Muscle of arm (tissue), 14 donors: ENCODE results near the gene NOTO. TPM values are rescaled to one million over a fixed set of nuclear protein-coding genes. Genes with fewer than 3 reads are reported as not detected.
"Not testable (repeated sequence)": the region's sequence is repeated elsewhere in the genome, so short reads cannot be mapped to it uniquely, and the experiment has no call there.

Experiments used
- DNase-seq: peaks from one replicate; pipeline ENCODE4 v3.0.0-alpha.2; 2013
- long read RNA-seq, 11 donors: transcript quantifications; one replicate each; lab custom pipeline, GENCODE V29; 2026
- polyA plus RNA-seq, 12 donors: library from polyadenylated mRNA; unstranded; fragments of 120-200 nt; gene quantifications; one replicate each; pipeline ENCODE4 v1.2.1, GENCODE V29; 2013; ENCODE audit not compliant: insufficient read length in 12 of 12

Gene NOTO, protein sequence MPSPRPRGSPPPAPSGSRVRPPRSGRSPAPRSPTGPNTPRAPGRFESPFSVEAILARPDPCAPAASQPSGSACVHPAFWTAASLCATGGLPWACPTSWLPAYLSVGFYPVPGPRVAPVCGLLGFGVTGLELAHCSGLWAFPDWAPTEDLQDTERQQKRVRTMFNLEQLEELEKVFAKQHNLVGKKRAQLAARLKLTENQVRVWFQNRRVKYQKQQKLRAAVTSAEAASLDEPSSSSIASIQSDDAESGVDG
- under 1 TPM in 3 of 12 donors, not detected in 9; 0.06 to 0.08 (median 0.07) TPM for polyA plus RNA-seq
- long read RNA-seq, donor 1: 0 reads
- long read RNA-seq, donor 2: 0 reads
- long read RNA-seq, donor 3: 0 reads
- long read RNA-seq, donor 4: 0 reads
- long read RNA-seq, donor 5: 0 reads
- long read RNA-seq, donor 6: 0 reads
- long read RNA-seq, donor 7: 0 reads
- long read RNA-seq, donor 8: 0 reads
- long read RNA-seq, donor 9: 0 reads
- long read RNA-seq, donor 10: 0 reads
- long read RNA-seq, donor 11: 0 reads

DNA sequence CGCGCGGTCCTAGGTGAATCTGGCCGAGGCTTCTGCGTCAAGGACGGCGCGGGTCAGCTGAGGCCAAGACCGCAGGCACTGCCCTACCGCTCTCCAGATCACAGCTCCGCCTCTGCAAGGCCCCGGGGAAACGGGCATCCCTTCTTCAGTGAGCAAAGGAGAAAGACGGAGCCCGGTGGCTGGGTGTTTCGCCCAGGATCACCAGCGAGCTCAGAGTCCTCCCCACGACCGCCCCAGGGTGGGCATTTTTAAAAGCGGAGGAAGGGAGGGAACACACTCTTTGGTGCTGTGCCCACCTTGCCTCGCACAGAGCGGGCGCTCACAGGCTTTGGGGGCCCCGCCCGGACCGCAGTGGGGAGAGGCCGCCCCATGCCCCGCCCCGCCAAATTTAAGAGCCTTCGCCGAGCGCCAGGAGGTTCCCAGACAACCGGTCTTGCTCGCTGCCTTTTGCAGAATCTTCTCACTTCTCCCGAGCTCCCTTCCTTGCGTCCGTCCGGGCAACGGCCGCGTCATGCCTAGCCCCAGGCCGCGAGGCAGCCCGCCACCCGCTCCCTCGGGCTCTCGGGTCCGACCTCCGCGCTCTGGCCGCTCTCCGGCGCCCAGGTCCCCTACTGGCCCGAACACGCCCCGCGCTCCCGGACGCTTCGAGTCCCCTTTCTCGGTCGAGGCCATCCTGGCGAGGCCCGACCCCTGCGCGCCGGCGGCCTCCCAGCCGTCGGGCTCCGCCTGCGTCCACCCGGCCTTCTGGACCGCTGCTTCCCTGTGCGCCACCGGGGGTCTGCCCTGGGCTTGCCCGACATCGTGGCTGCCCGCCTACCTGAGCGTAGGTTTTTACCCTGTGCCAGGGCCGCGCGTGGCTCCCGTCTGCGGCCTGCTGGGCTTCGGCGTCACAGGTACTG is at the start of gene NOTO:
Gene NOTO, plus strand, starts transcription at position 419 of the 899 bp plus-strand sequence. Its CDS starts 93 bp downstream, at position 512.
- DNase-seq: no peak

DNA sequence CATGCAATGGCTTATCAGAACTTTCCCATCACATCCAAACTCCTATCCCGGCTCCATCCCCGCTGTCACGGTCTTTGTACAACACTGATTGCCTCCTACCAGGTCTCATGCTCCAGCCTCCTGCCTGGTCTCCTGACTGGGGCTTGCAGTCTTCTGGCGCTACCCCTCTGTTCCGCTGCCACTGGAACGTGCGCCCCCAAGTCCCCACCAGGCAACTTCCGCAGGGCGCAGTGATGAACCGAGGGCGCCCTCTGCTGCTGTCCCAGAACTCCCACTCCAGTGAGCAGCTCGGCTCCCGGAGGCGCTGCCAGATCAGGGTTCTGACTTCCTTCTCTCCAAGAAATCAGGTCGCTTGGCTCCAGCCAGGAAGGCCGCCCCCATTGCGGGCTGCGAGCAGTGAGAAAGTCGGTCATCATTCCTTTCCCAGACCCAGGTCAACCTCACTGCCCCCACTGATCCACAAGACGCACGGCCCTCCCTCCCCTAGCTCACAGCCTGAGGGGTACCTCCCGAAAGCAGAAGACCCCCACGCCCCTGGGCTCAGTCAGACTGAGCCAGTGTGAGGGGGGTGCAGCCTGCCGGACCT is 45.7 kb upstream of the NOTO start:
- DNase-seq: peak; percentile 46

DNA sequence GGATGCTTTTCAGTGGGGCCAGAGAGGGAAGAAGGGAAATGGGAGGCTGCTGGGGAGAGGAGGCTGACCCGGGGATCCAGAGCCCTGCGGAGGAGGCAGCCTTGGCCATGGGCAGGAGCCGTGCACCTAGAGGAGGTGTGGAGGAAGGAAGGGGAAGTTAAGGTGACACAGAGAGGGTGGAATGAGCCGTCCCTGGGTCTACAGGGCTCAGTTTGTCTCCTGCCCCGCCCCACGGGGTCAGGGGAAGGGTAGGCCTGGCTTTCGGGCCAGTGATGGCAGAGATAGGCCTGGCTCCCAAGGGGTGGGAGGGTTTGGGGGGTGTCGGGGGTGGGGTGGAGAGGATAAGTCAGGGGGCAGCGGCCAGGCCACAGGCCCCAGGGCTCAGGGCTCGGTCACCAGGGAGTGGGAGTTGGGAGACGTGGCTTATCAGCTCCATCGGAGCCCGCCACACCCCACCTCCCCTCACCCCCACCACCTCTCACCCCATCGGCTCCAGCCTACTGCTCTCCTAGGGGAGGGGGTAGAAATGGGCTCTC is 39.5 kb upstream of the NOTO start:
- DNase-seq: no peak

DNA sequence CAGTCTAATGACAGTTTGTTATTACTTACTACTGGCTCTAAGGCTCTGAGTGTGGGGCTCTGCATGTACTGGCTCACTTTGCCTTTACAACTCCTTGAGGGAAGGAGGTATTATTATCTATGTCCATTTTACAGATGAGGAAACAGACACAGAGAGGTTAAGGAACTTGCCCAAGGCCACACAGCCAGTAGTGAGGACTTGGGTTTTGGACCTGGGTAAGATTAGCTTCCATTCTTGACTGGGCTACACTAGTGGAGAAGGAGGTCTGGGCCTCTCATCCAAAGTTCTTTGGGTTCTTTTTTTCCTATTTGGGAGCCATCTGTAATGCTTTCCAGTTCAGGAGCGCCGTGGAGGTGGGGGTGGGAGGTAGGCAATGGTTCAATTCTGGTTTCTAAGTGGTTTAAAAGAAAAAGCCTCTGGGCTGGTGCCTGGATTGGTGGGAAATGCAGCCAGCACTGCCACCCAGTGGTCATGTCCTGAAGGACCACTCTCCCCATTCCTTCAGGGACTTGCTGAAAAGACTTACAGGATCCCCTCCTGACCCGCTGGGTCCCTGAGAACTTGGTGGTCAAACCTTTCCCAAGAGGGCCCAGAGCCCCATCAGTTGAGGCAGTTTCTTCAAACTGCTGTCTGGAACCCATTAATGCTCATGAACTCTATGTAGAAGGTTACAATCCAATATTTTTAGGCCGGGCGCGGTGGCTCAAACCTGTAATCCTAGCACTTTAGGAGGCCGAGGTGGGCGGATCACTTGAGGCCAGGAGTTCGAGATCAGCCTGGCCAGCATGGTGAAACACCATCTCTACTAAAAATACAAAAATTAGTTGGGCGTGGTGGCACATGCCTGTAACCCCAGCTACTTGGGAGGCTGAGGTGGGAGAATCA is 38.6 kb upstream of the NOTO start:
- DNase-seq: peak; percentile 72

DNA sequence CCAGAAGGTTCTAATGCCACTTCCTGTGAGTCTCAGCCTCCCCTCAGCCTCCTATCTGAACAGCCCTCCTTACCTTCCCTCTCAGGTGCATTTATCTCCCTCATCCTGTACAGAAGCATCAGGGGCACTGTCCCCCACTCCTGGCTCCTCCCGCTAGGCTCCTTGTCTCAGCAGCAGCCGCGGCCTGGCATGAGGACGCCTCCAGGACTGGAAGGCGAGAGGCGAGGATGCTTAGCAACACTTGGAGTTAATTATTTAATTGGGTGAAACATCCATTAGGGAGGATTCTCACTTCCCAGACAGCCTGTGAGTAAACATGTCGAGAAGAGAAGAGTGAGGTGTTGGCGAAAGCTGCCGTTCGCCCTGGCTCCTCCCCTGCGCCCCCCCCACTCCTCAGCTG is 36.4 kb upstream of the NOTO start:
- not testable (repeated sequence) for DNase-seq

DNA sequence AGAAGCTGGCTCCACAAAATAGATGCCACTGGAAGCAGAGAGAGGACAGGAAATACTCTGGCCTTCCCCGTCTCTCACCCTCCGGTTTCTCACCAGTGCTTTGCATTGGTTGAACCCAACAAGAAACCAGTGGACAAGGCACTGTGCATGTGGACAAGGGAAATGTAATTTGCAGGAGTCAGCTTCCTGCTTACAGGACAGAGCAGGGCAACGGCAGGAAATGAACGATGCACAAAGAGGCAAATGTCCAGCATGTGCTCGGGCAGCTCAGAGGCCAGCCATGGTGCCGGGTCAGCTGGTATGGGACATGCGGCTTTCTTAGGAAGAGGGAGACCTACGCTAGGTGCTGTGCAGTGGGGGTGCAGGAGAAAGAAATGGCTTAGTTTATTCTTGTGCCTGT is 35.6 kb upstream of the NOTO start:
- DNase-seq: not testable (repeated sequence)

DNA sequence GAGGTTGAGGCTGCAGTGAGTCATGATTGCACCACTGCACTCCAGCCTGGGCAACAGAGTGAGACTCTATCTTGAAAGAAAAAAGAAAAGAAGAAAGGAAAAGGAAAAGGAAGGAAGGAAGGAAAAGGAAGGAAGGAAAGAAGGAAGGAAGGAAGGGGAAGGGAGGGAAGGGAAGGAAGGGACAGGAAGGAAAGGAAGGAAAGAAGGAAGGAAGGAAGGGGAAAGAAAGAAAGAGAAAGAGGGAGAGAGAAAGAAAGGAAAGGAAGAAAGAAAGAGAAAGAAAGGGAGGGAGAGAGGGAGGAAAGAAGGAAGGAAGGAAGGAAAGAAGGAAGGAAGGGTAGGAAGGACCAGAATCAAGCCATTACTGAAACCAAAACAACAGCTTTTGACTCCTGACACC is 34.0 kb upstream of the NOTO start:
- DNase-seq: not testable (repeated sequence)

DNA sequence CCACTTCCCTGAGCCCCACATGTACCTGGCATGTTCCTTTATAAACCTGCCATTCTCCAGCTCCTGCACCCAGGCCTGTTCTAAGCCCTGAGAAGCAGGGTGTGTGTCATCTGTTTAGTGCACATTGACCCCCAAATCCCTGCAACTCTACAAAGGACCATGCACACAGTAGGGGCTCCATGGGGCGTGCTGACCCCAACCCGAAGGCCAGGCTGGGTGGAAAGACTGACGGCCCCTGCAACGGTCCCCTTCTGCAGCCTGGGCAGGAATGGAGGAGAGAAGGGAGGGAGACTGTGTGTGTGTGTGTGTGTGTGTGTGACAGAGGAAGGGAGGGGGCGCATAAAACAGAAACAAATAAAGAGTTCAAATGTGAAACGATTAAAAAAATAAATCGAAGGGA is 32.0 kb upstream of the NOTO start:
- not testable (repeated sequence) for DNase-seq

DNA sequence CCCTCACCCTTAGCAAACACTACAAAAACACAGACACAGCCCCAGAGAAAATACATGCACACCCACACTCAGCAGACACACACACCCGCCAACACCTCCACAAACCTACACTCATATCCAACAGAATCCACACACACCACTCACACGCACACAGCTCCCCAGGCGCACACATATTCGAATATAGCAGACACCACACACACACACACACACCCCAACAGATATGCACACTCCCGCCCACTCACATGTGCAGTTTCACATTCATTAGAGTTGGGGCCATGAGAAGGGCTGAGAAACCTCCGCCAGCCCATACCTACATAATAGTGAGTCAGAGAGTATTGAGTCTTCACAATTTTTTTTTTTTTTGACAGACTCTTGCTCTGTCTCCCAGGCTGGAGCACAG is 29.4 kb upstream of the NOTO start:
- DNase-seq: no peak

DNA sequence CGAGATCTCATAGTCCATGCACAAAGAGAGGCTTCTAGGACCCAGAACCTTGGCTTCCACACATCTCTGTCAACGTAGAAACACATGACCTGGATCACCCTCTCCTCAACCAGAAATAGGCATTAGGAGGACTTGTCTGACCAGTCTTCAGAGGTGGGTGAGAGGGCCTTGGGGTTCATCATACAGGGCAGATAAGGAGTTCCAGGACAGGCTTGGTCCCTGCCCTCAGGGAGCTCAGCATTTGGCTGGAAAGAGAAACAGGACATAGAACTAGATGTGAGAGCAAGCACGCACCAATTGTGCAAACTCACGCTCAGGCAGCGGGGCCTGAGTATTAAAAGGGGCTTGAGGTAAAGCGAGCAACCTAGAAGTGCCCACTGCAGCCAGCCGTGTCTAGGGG is 28.6 kb upstream of the NOTO start:
- no peak for DNase-seq

DNA sequence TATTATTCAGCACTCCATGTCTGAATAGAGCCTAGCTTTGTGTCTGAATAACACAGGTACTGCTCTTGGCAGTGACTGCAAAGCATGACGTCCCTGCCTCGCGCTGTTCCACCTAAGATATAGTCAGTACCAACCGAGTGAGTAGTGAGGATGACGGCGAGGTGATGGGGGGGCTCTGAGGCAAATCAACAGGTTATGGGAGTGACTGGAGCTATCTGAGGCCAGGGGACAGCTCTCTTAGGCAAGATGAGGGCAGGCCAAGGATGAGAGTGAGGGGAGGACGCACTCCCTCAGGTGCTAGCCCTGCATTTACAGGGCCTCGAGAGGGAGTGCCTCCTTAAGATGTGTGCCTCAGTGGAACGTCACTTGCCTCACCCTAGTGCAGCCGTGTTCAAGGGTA is 28.1 kb upstream of the NOTO start:
- DNase-seq: no peak

DNA sequence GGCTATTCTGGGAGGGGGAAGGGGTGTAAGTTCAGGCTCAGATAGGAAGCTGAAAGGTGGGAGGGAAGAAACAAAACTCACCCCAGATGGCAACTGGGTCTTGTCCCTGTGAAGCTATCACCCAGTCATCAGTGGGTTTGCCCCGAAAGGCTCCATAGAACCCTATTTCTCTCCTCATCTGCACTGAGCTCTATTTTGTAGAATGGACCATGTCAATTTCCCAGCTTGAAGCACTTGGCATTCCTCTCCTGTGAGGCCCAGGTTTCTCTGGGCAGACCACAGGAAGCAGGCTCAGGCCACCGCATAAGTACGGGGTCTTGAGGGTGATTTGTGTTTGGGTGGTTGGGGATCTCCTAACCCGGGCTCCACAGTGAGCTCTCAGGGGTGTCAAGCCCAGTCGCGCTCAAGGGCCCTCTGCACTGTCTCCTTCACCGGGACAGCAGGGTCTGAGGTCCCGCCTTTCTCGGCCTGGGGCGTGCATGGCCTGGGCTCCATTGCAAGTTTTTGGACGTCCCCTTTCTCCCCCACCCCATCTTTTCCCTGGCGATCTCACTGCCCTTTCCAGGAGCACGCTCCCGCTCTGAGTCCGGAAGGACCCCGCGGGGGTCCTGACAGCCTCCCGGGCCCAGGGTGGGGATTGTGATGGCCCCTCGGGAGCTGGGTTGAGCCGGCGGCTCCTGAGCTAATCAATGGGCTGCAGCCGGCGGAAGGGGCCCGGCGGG is 27.3 kb upstream of the NOTO start:
- DNase-seq: peak; percentile 1

DNA sequence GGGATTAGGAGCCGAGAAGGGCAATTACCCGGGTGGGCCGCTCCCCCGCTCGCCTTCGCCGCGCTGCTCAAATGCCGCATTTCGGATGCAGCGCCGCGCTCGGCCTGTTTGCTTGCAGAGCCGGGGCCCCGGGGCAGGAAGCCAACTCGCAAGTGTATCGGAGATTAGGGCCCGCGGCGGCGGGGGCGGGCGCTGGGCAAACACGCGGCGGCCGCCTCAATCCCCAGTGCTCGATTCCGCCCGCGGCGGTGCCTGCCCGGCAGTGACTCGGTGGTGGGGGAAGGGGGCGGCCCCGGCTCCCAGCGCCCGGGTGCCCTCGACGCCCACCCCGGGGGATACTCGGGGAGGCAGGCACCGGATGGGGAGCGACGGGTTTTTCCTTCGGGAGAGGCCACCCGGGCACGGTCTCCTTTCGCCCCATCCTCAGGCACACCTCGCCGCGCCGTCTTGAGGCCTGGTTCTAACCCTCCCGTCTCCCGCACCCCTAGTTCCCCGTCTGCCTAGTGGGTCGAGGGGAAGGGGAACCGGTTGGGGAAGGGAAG is 26.6 kb upstream of the NOTO start:
- peak; percentile 43 for DNase-seq

DNA sequence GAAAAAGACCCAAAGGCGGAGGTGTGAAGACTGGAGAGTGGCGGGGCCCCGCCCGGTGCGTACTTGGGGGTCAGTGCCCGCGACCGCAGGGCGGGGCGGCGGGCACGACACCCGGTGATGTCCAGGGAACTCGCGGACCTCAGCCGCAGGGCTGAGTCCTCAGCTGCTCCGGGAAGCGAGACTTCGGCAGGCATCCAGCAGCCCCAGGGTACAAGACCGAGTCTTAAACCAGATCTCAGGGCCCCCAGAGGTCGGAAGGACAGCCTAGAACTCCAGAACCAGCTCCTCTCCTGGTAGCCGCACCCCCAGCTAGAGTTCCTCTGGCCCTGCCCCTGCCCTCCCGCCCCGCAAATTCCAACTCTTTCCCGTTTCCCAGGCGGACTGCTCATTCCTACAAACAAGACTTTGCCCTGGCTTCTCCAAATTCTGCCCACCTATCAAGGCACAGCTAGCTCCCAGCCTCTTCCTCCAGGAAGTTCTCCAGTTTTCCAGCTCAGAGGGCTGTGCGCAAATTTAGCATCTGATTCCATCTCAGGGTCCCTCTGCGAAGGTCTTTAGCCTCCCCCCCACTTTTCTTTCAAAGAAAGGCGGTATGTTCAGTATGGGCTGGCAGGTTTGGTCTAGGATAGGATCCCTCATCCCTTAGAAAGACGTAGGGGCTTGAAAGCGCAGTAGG is 26.0 kb upstream of the NOTO start:
- peak; percentile 13 for DNase-seq

DNA sequence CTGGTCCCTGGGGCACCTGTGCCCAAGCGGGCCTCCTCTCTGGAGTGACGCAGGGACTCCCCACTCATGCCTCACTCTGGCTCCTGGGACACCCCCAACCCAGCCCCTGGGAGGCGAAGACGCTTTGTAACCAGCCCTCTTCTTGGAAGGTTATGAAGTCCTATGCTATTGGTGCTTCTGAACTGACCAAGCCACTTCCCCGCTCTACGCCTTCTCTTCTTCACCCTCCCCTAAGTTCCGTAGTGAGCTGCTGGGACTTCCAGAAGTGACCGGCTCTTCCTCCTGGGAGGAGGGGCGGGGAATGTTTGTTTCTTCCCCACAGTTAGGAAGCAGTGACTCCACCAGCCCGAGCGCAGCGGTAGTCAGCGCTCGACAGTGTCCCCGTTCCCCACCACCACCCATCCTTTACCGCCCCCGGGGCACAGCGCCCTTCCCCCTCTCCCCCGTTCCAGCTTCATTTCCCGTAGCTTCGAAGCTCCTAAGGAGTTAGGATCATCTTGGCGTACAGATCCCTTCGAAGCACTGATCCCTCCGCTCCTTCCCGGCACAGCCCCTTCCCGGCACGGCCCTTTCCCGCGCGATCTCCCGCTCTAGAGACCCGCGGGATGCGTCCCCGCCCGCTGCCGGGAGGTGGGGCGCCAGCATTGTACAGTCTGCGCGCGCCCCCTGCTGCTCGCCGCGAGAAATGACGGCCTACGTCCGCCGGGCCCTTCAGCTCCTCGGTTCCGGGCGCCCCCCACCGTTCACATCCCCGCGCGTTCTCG is 25.3 kb upstream of the NOTO start:
- DNase-seq: peak; percentile 91

DNA sequence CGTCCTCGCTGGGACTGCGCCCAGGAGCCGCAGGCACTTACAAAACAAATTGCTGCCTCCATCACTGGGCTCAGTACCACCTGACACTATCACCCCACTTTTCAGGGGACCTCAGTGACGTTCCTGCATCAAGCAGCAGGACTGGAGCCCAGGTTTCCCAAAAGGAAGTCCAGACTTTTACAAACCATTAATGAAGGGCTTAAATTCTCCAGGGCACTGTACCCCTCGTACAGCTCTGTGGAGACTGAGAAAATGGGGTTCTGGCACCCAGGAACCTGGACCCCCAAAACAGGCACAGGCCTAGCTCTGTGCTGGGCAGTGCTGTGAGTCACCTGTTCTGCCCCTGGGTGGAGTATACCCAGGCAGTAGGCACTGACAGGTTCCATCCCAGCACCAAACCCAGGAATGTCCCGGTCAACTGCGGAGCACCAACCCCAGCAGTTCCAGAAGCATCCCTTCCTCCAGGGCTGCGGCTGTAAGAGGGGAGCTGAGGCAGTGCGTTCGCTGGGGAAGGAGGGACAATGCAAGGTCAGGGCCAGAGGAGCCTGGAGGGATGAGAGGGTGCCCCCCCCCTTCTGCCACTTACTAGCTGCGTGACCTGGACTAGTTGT is 24.6 kb upstream of the NOTO start:
- DNase-seq: no peak

DNA sequence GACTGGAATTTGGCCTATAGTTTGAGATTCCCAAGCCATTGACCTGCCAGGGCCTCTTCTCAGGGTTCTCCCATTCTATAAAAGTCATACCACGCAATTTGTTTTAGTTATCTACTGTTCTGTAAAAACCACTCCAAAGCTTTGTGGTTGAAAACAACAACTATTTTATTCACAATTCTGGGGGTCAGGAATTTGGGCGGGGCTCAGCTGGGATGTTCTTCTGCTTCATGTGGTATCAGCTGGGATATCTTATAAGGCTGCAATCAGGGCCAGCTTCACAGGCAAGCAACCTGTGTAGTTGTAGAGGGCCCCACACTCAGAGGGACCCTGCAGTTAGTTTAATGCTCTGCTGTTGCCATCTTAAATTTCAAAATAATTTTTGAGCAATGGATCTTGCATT is 16.4 kb upstream of the NOTO start:
- no peak for DNase-seq

DNA sequence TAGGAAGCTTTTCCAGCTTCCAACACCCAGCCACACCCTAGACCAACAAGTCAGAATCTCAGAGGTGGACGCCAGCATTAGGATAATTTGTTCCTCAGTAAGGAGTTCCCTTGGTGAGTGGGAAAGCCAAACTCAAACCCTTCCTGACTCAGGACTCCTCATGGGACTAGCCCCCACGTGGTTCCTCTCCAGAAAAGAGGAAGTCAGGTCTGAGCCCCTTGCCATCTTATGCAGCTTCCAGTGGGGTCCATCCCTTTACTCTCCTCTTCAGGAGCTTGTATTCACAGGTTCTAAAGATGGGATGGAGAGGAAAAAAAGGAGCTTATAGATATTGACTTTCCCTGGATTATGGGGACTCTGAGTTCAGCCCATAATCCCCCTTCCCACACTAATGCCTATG is 14.8 kb upstream of the NOTO start:
- DNase-seq: no peak
